CD14-positive monocyte (primary cell): ENCODE measurements around the gene CNDP2. TPM values are rescaled to one million over a fixed set of nuclear protein-coding genes. Genes with fewer than 3 reads are reported as not detected.
A peak's percentile ranks its signal among the peaks of the same experiment; 100 is the strongest.

Experiments
- DNase-seq, 3 donors: peaks; one replicate each; pipeline ENCODE4 v3.0.0-alpha.2; 2011 to 2022
- H2AFZ ChIP-seq: 2 replicates; pipeline ENCODE4 v1.6.0; 2012; ENCODE audit warnings: mild to moderate bottlenecking, low read depth, low read length, inconsistent platforms; ENCODE audit not compliant: insufficient read depth, poor library complexity, severe bottlenecking
- H3K27ac ChIP-seq, 2 donors: 1 replicate in 1 of 2; 2 replicates in 1 of 2; pipeline ENCODE4 v1.5.1; 2012 to 2013; ENCODE audit warnings: low read length in 2 of 2, control low read depth in 1 of 2, inconsistent platforms in 1 of 2, low read depth in 1 of 2, mild to moderate bottlenecking in 1 of 2
- H3K27me3 ChIP-seq, 2 donors: one replicate each; pipeline versions ENCODE4 v1.6.0 to v1.6.1; 2011 to 2013; ENCODE audit warnings: low read length in 2 of 2; ENCODE audit not compliant: control insufficient read depth in 2 of 2, insufficient read depth in 2 of 2
- H3K36me3 ChIP-seq, 2 donors: replicated peaks in 1 of 2; 1 replicate in 1 of 2; 2 replicates in 1 of 2; pipeline versions ENCODE4 v1.5.1 to v1.6.1; 2012 to 2013; ENCODE audit warnings: low read length in 2 of 2, control low read depth in 1 of 2, inconsistent platforms in 1 of 2, mild to moderate bottlenecking in 1 of 2; ENCODE audit not compliant: insufficient read depth in 2 of 2, control insufficient read depth in 1 of 2
- H3K4me1 ChIP-seq, 2 donors: 1 replicate in 1 of 2; 2 replicates in 1 of 2; pipeline versions ENCODE4 v1.5.1 to v1.6.1; 2012 to 2013; ENCODE audit warnings: low read length in 2 of 2, control low read depth in 1 of 2, inconsistent platforms in 1 of 2, mild to moderate bottlenecking in 1 of 2, moderate library complexity in 1 of 2; ENCODE audit not compliant: insufficient read depth in 2 of 2, control insufficient read depth in 1 of 2
- H3K4me2 ChIP-seq: replicated peaks from 2 replicates; pipeline ENCODE3; 2012; ENCODE audit warnings: low read length, moderate library complexity, mild to moderate bottlenecking; ENCODE audit not compliant: poor library complexity, severe bottlenecking; ENCODE audit errors: extremely low read depth
- H3K4me3 ChIP-seq, 3 experiments: fragments of 200-600 bp in 1 of 3; sonication (generic) in 1 of 3; replicated peaks in 1 of 3; 1 replicate in 2 of 3; 2 replicates in 1 of 3; pipeline ENCODE4 v1.5.1; 2011 to 2013; ENCODE audit warnings: low read length in 3 of 3, mild to moderate bottlenecking in 3 of 3, control low read depth in 2 of 3, low read depth in 2 of 3, inconsistent platforms in 1 of 3, moderate library complexity in 1 of 3
- H3K79me2 ChIP-seq: 2 replicates; pipeline ENCODE4 v1.6.0; 2012; ENCODE audit warnings: mild to moderate bottlenecking, control low read depth, inconsistent platforms, low read length, moderate library complexity; ENCODE audit not compliant: insufficient read depth
- H3K9ac ChIP-seq: 2 replicates; pipeline ENCODE4 v1.6.0; 2017; ENCODE audit warnings: low read length, mild to moderate bottlenecking; ENCODE audit not compliant: insufficient read depth, poor library complexity, severe bottlenecking
- H3K9me3 ChIP-seq, 2 donors: replicated peaks in 1 of 2; 1 replicate in 1 of 2; 2 replicates in 1 of 2; pipeline versions ENCODE4 v1.5.1 to v1.6.1; 2012 to 2013; ENCODE audit warnings: low read length in 2 of 2, control low read depth in 1 of 2; ENCODE audit not compliant: control insufficient read depth in 1 of 2, insufficient read depth in 1 of 2
- H4K20me1 ChIP-seq: 2 replicates; pipeline ENCODE4 v1.6.0; 2012; ENCODE audit warnings: mild to moderate bottlenecking, low read length, control low read depth, moderate library complexity; ENCODE audit not compliant: insufficient read depth
- H3K27ac Mint-ChIP-seq, 7 donors: one replicate each; pipeline ENCODE4 v1.8.0; 2020; ENCODE audit warnings: mild to moderate bottlenecking in 7 of 7, mixed read lengths in 7 of 7, moderate library complexity in 6 of 7, inconsistent platforms in 2 of 7
- H3K27me3 Mint-ChIP-seq, 3 donors: one replicate each; pipeline ENCODE4 v1.8.0; 2021 to 2022; ENCODE audit warnings: low read depth in 3 of 3, mild to moderate bottlenecking in 3 of 3, mixed read lengths in 3 of 3, moderate library complexity in 3 of 3, inconsistent platforms in 1 of 3
- H3K36me3 Mint-ChIP-seq, 2 donors: one replicate each; pipeline ENCODE4 v1.8.0; 2020; ENCODE audit warnings: mixed read lengths in 2 of 2, inconsistent platforms in 1 of 2, mild to moderate bottlenecking in 1 of 2
- H3K4me1 Mint-ChIP-seq: one replicate; pipeline ENCODE4 v1.8.0; 2020; ENCODE audit warnings: mild to moderate bottlenecking, mixed read lengths
- H3K4me3 Mint-ChIP-seq, 2 donors: one replicate each; pipeline ENCODE4 v1.8.0; 2020; ENCODE audit warnings: mild to moderate bottlenecking in 2 of 2, mixed read lengths in 2 of 2, moderate library complexity in 1 of 2
- H3K9me3 Mint-ChIP-seq, 7 donors: one replicate each; pipeline ENCODE4 v1.8.0; 2020 to 2022; ENCODE audit warnings: mixed read lengths in 7 of 7, mild to moderate bottlenecking in 6 of 7, moderate library complexity in 6 of 7, inconsistent platforms in 2 of 7
- CTCF ChIP-seq: fragments of 200-600 bp; IDR thresholded peaks from one replicate; pipeline ENCODE4 v1.8.0; 2022; ENCODE audit warnings: antibody characterized with exemption, mild to moderate bottlenecking
- WGBS: methylation state at CpG from one replicate; pipeline ENCODE4 v1.1.5; 2013; ENCODE audit warnings: missing lambda C conversion rate; ENCODE audit not compliant: insufficient coverage; 5-methylcytosine and 5-hydroxymethylcytosine counted together
- intact Hi-C, 2 donors: fragments of 100-400 bp; cut with micrococcal nuclease; formaldehyde crosslinking; loops; one replicate each; pipeline versions ENCODE4 v1.15.0 to v1.15.1; 2023
- polyA plus RNA-seq, 3 donors: library from polyadenylated mRNA; depleted of rRNA in 1 of 3; unstranded in 2 of 3; stranded (reverse) in 1 of 3; fragments of 300-500 nt in 2 of 3; fragments of >200 nt in 1 of 3; fragmentation: Illumina TruSeq in 2 of 3; gene quantifications; 1 replicate in 2 of 3; 2 replicates in 1 of 3; pipeline ENCODE4 v1.2.3, GENCODE V29; 2012 to 2021

Gene CNDP2
- polyA plus RNA-seq, 3 donors = 103 to 186 (median 122) TPM

- no peak overlapping the region for H3K4me3 ChIP-seq
- Mint-ChIP-seq H3K9me3 (peaks cover 2 to 7% (median 4%) of the 10 kb centered on the region in 7 donors), H3K4me1 (peaks cover 40% of the 10 kb centered on the region), H3K27me3 (peaks cover 0 to 5% (median 4%) of the 10 kb centered on the region in 3 donors), H3K36me3 (no peaks in the 10 kb centered on the region), H3K4me3 (no peak overlapping the region), H3K27ac (no peak overlapping the region)
- no peaks in the 10 kb centered on the region for H3K27me3 ChIP-seq
- no peaks in the 10 kb centered on the region for H3K9me3 ChIP-seq
- H3K79me2 ChIP-seq = peaks cover 24% of the 10 kb centered on the region
- H3K36me3 ChIP-seq = no peaks in the 10 kb centered on the region
- intact Hi-C loops = loop anchor here (10.0 kb wide), 4 partner anchors 100 to 350 kb away; partner anchors contain the start of genes FBXO15 (in 1 of the 2), TIMM21 (in 1 of the 2) and ZNF407 (in 1 of the 2)
- H2AFZ ChIP-seq = no peak overlapping the region
- no peak for DNase-seq
- no peak for TF ChIP-seq CTCF
- no peaks in the 10 kb centered on the region for H4K20me1 ChIP-seq
- H3K9ac ChIP-seq = no peak overlapping the region
- no peak overlapping the region for H3K27ac ChIP-seq
- peaks cover 33 to 38% of the 10 kb centered on the region in 2 donors for H3K4me1 ChIP-seq
- H3K4me2 ChIP-seq = no peak overlapping the region
- WGBS = no CpG with 5 or more reads among the region's 1 CpG
Measured at GRCh38 chr18:74494514-74494913, 1.6 kb upstream of the CNDP2 start.

GRCh38 chr18:74496508-74497323, 553 bp downstream of the CNDP2 start:
- Mint-ChIP-seq H3K27ac (peak overlapping the region; percentile 75 to 98 (median 96)), H3K9me3 (peaks cover 2 to 7% (median 4%) of the 10 kb centered on the region in 7 donors), H3K27me3 (peaks cover 0 to 3% (median 2%) of the 10 kb centered on the region in 3 donors), H3K4me3 (peak overlapping the region; percentile 95), H3K4me1 (peaks cover 53% of the 10 kb centered on the region), H3K36me3 (peaks cover 8 to 10% of the 10 kb centered on the region in 2 donors)
- H3K4me3 ChIP-seq = peak overlapping the region; percentile 67 to 89 (median 86)
- intact Hi-C loops = loop anchor here (2.0 to 10.0 kb wide), 6 partner anchors 94 to 352 kb away; partner anchors contain the start of genes CYB5A (in 1 of the 2), FBXO15 (in 1 of the 2), TIMM21 (in 1 of the 2) and ZNF407 (in 1 of the 2)
- H3K36me3 ChIP-seq = peaks cover 0 to 8% of the 10 kb centered on the region in 2 donors
- peak overlapping the region; percentile 82 to 90 for H3K27ac ChIP-seq
- H3K27me3 ChIP-seq = no peaks in the 10 kb centered on the region
- H3K4me1 ChIP-seq = peaks cover 50 to 59% of the 10 kb centered on the region in 2 donors
- peak; percentile 18 for TF ChIP-seq CTCF
- peaks cover 34% of the 10 kb centered on the region for H3K79me2 ChIP-seq
- no peaks in the 10 kb centered on the region for H3K9me3 ChIP-seq
- 1% methylated on average over 33 of the region's 48 CpGs for WGBS
- H4K20me1 ChIP-seq = no peaks in the 10 kb centered on the region
- H3K9ac ChIP-seq = peak overlapping the region; percentile 83
- peak; percentile 37 to 59 (median 54) for DNase-seq
- H3K4me2 ChIP-seq = peak overlapping the region; percentile 92
- H2AFZ ChIP-seq = peak overlapping the region; percentile 79
